Neutrophil (primary cell): ENCODE measurements around the gene ANKRD53.

Source experiments
- H3K27ac ChIP-seq: fragments of 200-600 bp; sonication (generic); 2 replicates; pipeline ENCODE4 v1.5.1; 2016; ENCODE audit warnings: mild to moderate bottlenecking, moderate library complexity
- H3K27me3 ChIP-seq: fragments of 200-600 bp; sonication (generic); 2 replicates; pipeline ENCODE4 v1.6.0; 2016; ENCODE audit warnings: mild to moderate bottlenecking
- H3K36me3 ChIP-seq: fragments of 200-600 bp; sonication (generic); 2 replicates; pipeline ENCODE4 v1.5.1; 2017
- H3K4me1 ChIP-seq, 2 experiments: fragments of 200-600 bp in 1 of 2; sonication (generic) in 1 of 2; 1 replicate in 1 of 2; 2 replicates in 1 of 2; pipeline versions ENCODE4 v1.5.1 to v1.6.1; 2013 to 2016; ENCODE audit warnings: low read depth in 1 of 2, low read length in 1 of 2, mild to moderate bottlenecking in 1 of 2, moderate library complexity in 1 of 2; ENCODE audit not compliant: control insufficient read depth in 1 of 2, insufficient read depth in 1 of 2
- H3K4me3 ChIP-seq, 2 experiments: fragments of 200-600 bp in 1 of 2; sonication (generic) in 1 of 2; 1 replicate in 1 of 2; 2 replicates in 1 of 2; pipeline ENCODE4 v1.5.1; 2013 to 2016; ENCODE audit warnings: low read depth in 1 of 2, low read length in 1 of 2, mild to moderate bottlenecking in 1 of 2, moderate library complexity in 1 of 2
- H3K9me3 ChIP-seq: fragments of 200-600 bp; sonication (generic); 2 replicates; pipeline ENCODE4 v1.5.1; 2016
- CTCF ChIP-seq: fragments of 200-600 bp; sonication (generic); IDR thresholded peaks from 2 replicates; pipeline ENCODE4 v1.5.1; 2016; ENCODE audit warnings: antibody characterized with exemption

The ANKRD53 gene

GRCh38 chr2:71003966-71004755, 25.7 kb downstream of the ANKRD53 start:
- Histone ChIP-seq H3K27ac (no peak overlapping the region), H3K4me1 (peaks cover 21 to 22% of the 10 kb centered on the region in 2 experiments)
- TF ChIP-seq CTCF: no peak

GRCh38 chr2:71004857-71005256, 26.4 kb downstream of the ANKRD53 start:
- H3K36me3 ChIP-seq: no peaks in the 10 kb centered on the region
- TF ChIP-seq CTCF: no peak
- no peak overlapping the region for H3K4me3 ChIP-seq
- no peak overlapping the region for H3K27ac ChIP-seq
- H3K27me3 ChIP-seq: no peaks in the 10 kb centered on the region
- no peaks in the 10 kb centered on the region for H3K9me3 ChIP-seq
- H3K4me1 ChIP-seq: peaks cover 14 to 15% of the 10 kb centered on the region in 2 experiments

More at GRCh38 chr2:71003966-71004755, 25.7 kb downstream of the ANKRD53 start:
- Histone ChIP-seq H3K36me3 (no peaks in the 10 kb centered on the region), H3K4me3 (no peak overlapping the region), H3K9me3 (no peaks in the 10 kb centered on the region), H3K27me3 (no peaks in the 10 kb centered on the region)

GRCh38 chr2:71005271-71006202, 27.1 kb downstream of the ANKRD53 start:
- no peak for TF ChIP-seq CTCF
- peaks cover 9 to 10% of the 10 kb centered on the region in 2 experiments for H3K4me1 ChIP-seq
- H3K27me3 ChIP-seq: no peaks in the 10 kb centered on the region

GRCh38 chr2:71006323-71006722, 27.9 kb downstream of the ANKRD53 start:
- Histone ChIP-seq H3K4me1 (peaks cover under 1 to 2% of the 10 kb centered on the region in 2 experiments), H3K4me3 (no peak overlapping the region), H3K36me3 (no peaks in the 10 kb centered on the region), H3K9me3 (no peaks in the 10 kb centered on the region), H3K27me3 (no peaks in the 10 kb centered on the region), H3K27ac (no peak overlapping the region)
- no peak for TF ChIP-seq CTCF

More at GRCh38 chr2:71005271-71006202, 27.1 kb downstream of the ANKRD53 start:
- Histone ChIP-seq H3K27ac (no peak overlapping the region), H3K9me3 (no peaks in the 10 kb centered on the region), H3K4me3 (no peak overlapping the region), H3K36me3 (no peaks in the 10 kb centered on the region)

GRCh38 chr2:71006955-71007799, 28.7 kb downstream of the ANKRD53 start:
- H3K36me3 ChIP-seq: no peaks in the 10 kb centered on the region
- H3K4me3 ChIP-seq: no peak overlapping the region
- H3K9me3 ChIP-seq: no peaks in the 10 kb centered on the region
- peaks cover 7% of the 10 kb centered on the region for H3K27me3 ChIP-seq
- H3K27ac ChIP-seq: no peak overlapping the region
- no peak for TF ChIP-seq CTCF
- H3K4me1 ChIP-seq: no peaks in the 10 kb centered on the region
